Stimulated activated CD4-positive, alpha-beta T cell treated with anti-CD3 and anti-CD28 coated beads, Interleukin-1b, Interleukin-23, amount 100 ng/mL, for 1 hour (primary cell): Measurements from ENCODE around the gene LKAAEAR1.

Source experiments
- DNase-seq, 2 donors: peaks; one replicate each; pipeline ENCODE4 v3.0.0-alpha.2; 2020; ENCODE audit warnings: low read depth in 2 of 2

Gene LKAAEAR1

DNA sequence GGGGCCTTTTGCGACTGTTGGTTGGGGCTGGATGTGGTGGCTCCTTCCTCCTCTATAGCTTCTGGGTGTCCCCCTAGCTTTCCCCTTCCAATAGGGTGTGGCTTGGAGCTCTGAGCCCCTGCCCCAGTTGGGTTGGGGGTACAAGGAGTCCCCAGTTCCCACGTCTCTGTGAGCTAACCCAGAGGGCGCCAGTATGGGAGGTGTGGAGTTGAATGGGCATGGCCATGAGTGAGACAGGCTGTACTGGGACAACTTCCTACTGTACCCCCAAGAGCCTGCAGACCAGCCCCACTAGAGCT, 47.0 kb downstream of the LKAAEAR1 start:
- no peak for DNase-seq

DNA sequence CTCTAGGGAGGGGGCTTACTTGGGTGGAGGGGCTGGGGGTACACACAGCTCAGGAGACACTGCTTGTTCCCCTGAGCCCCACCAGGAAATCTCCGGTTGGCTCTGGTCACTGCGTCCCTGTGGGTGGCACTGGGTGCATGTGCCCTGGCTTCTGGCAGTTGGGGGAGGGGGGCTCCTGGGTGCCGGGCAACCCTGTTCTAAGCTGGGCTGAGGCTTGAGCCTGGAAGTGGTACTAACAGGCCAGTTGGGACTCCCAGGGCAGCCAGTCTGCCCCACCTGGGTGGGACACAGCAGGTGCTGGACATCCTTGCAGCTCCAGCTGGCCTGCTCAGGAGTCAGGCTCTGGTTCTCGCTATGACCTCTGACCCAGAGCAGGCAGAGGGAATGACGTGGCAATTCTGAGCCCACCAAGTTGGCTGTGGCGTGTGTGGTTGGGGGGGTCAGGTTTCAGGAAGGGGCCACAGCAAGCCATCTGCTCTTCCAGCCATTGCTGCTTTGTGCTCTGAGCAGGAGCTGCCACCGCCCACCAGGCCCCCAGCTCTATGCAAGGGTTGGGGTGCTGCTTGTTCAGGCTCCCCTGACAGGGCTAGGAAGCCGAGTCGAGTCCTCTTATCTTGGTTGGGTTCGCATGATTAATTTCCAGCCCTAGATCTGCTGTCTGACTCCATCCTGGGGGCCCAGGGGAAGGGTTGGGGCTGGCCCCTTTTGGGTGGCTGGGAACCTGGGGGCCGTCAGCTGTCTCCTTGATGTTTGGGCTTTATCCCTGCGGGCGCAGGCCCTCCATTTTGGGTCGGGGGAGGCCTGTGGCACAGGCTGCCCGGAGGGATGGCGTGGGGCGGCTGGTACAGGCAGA, 47.6 kb downstream of the LKAAEAR1 start:
- DNase-seq, result no peak

DNA sequence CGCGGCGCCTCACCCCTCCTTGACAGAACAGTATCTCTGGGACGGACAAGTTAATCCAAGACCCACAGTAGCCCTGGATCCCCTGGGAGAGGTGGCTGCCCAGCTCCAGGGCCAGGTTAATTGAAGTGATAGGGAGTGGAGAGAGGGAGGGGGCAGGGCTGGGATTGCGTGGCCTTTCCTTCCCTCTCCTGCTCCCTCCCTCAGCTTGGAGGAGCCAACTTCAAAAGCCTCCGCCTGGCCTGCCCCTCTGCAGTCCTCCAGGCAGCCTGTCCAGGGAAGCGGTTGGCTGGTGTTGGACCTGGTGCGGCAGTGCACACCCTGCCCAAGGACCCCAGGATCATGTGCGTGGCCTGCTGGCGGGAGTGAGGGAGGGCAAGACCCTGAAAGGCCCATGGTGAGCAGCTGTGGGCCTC, 48.3 kb downstream of the LKAAEAR1 start, which contains the start of gene C20orf204:
TSS of gene C20orf204 (plus strand) at position 250 of the 413 bp plus-strand sequence. CDS start at position 392, 142 bp downstream.
- no peak for DNase-seq

DNA sequence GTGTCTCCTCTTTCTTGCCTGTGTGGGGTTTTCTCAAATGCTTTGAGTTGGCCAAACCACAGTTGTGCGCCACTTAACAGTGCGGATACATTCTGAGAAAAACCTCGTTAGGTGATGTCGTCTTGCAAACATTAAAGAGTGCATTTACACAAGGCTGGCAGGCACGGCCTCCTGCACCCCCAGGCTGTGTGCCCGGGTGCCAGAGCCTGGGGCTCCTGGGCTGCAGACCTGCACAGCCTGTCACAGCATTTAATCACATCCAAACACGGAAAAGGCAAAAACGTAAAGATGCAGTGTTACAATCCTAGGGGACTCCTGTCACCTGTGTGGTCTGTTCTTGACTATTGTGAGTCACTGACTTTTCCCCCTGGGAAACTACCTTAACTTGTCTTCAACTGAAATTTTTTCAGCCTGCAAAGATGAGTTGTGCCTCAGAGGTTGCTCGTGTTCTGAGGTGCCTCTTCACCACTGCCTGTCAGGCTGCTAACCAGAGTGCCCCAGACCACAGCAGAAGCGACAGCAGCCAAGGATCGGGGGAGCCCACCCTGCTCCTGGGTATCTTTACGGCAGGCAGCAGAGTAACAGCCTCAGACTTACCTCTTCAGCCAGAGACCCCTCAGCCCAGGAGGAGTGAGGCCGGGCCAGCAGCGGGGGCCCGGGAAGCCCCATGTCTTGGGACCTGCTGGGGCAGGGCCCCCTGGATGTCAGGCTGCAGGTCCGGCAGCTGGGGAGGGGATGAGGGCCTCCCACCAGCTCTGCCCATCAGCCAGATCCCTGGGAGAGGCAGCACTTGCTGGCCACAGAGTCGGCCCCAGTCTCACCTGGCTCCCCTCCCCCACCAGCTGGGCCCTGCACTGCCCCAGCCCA, 48.9 kb downstream of the LKAAEAR1 start:
- no peak for DNase-seq

DNA sequence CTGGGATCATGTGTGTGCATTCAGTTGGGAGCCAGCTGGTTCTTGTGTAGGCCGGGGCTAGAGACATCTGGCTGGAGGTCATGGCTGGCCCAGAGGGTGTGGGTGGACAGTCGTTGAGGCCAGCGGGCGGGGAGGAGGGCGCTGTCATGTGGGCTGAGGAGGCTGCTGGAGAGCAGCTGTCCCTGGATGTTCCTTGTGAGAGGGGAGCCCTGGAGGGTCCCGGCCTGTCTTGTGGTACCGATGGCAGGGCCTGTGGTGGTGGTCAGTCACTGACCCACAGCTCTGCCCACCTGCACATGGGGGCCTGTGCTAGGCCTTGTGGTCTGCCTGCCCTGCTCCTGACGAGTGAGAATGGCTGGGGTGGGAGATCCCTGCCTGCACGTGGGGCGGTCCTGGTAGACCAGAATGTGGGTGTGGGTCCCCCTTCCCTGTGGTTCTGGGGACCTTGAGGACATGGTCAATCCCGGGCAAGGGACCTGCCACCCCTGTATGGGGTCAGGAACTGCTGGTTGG, 50.2 kb downstream of the LKAAEAR1 start:
- DNase-seq, result no peak
